ENCODE data around the gene CELA2A. TPM values are rescaled to one million over a fixed set of nuclear protein-coding genes. Genes with fewer than 3 reads are reported as not detected.

CELA2A gene
- total RNA-seq, 3 donors from 2014 or later (not counting 1 experiment from before 2014, with no cell fraction given) = not detected

DNA sequence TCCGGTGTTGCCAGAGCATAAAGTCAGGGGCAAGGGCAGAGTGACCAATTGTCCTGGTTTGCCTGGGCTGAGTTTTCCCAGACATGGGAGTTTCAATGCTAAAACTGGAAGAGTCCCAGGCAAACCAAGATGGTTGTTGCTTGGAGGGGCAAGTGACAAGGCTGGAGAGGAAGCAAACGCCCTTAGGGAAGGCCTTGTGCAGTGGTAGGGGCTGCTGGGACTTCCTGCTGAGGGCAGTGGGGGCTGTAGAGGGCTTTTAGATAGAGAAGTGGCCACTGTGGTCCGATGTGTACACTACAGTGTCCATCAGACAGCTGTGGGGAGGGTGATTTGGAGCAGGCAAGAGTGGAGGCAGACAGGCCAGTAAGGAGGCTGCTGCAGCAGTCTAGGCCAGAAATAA is 7.0 kb upstream of the CELA2A start:
- Histone ChIP-seq H3K27me3 (ENCODE audit: control insufficient read depth, insufficient read depth, low read length) (peaks cover 10% of the 10 kb centered on the region), H3K4me3 (ENCODE audit: low read length) (no peak overlapping the region), H3K36me3 (ENCODE audit: control insufficient read depth, insufficient read depth, low read length) (no peaks in the 10 kb centered on the region), H3K4me1 (ENCODE audit: control insufficient read depth, insufficient read depth, low read length) (peaks cover 15% of the 10 kb centered on the region), H3K27ac (ENCODE audit: low read length) (no peak overlapping the region), H3K9me3 (ENCODE audit: control insufficient read depth, insufficient read depth, low read length) (no peaks in the 10 kb centered on the region)
- DNase-seq (no peak), ATAC-seq (no peak)
- no peaks in the 10 kb centered on the region for H3K36me3 Mint-ChIP-seq
- H3K27ac Mint-ChIP-seq = peak overlapping the region in 1 of 2 donors; percentile 41
- peaks cover 13 to 14% of the 10 kb centered on the region in 2 donors for H3K4me1 Mint-ChIP-seq
- TF ChIP-seq, protein P1, sequence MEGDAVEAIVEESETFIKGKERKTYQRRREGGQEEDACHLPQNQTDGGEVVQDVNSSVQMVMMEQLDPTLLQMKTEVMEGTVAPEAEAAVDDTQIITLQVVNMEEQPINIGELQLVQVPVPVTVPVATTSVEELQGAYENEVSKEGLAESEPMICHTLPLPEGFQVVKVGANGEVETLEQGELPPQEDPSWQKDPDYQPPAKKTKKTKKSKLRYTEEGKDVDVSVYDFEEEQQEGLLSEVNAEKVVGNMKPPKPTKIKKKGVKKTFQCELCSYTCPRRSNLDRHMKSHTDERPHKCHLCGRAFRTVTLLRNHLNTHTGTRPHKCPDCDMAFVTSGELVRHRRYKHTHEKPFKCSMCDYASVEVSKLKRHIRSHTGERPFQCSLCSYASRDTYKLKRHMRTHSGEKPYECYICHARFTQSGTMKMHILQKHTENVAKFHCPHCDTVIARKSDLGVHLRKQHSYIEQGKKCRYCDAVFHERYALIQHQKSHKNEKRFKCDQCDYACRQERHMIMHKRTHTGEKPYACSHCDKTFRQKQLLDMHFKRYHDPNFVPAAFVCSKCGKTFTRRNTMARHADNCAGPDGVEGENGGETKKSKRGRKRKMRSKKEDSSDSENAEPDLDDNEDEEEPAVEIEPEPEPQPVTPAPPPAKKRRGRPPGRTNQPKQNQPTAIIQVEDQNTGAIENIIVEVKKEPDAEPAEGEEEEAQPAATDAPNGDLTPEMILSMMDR (IDR thresholded peaks at IDR 0.05) = no peak
- no peaks in the 10 kb centered on the region for H3K9me3 Mint-ChIP-seq
- intact Hi-C loops (cut with micrococcal nuclease) = no loop called here
- H3K27me3 Mint-ChIP-seq (ENCODE audit: low read depth in 2 of 2) = peaks cover 13 to 24% of the 10 kb centered on the region in 2 donors
- WGBS (ENCODE audit: insufficient coverage) = 72% methylated on average over 3 of the region's 3 CpGs
- no peak overlapping the region for H3K4me3 Mint-ChIP-seq

DNA sequence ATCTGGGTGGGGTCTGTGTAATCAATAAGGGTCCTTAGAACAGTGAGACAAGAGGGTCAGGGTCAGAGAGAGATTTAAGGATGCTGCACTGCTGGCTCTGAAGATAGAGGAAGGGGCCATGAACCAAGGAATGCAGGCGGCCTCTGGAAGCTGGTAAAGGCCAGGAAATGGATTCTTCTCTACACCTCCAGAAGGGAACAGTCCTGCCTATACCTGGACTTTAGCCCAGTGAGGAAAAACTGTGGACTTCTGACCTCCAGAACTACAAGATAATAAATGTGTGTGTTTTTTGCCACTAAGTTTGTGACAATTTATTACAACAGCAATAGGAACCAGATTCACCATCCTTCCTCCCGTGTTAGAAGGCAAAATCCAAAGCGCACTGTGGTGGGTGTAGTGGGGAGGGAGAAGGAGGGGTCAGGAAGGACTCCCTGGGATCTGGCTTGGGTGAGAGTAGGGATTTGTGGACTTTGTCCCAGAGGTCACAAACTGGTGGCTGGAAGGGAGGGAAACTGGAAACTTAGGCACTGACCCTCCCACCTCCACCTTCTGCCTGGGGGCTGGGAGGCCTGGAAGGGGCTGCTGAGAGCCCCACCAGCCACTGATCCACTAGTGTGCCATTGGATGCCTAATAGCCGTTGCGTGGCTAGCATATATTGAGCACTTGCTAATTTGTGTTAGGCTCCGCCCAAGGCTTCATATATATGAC is 5.4 kb upstream of the CELA2A start:
- no peak for DNase-seq
- H3K36me3 ChIP-seq (ENCODE audit: control insufficient read depth, insufficient read depth, low read length) = no peaks in the 10 kb centered on the region
- TF ChIP-seq, protein P1 (IDR thresholded peaks at IDR 0.05) = no peak
- no peak overlapping the region for H3K4me3 Mint-ChIP-seq
- ATAC-seq = no peak
- intact Hi-C loops (cut with micrococcal nuclease) = no loop called here
- no peak overlapping the region for H3K4me3 ChIP-seq (ENCODE audit: low read length)
- H3K36me3 Mint-ChIP-seq = no peaks in the 10 kb centered on the region
- peaks cover 0 to under 1% of the 10 kb centered on the region in 2 donors for H3K4me1 Mint-ChIP-seq
- H3K27ac ChIP-seq (ENCODE audit: low read length) = no peak overlapping the region
- no peaks in the 10 kb centered on the region for H3K9me3 ChIP-seq (ENCODE audit: control insufficient read depth, insufficient read depth, low read length)
- H3K27me3 Mint-ChIP-seq (ENCODE audit: low read depth in 2 of 2) = peaks cover 6 to 18% of the 10 kb centered on the region in 2 donors
- H3K27me3 ChIP-seq (ENCODE audit: control insufficient read depth, insufficient read depth, low read length) = peaks cover 9% of the 10 kb centered on the region
- H3K4me1 ChIP-seq (ENCODE audit: control insufficient read depth, insufficient read depth, low read length) = peaks cover 3% of the 10 kb centered on the region
- WGBS (ENCODE audit: insufficient coverage) = 90% methylated on average over 4 of the region's 6 CpGs
- H3K9me3 Mint-ChIP-seq = no peaks in the 10 kb centered on the region
- H3K27ac Mint-ChIP-seq = no peak overlapping the region

DNA sequence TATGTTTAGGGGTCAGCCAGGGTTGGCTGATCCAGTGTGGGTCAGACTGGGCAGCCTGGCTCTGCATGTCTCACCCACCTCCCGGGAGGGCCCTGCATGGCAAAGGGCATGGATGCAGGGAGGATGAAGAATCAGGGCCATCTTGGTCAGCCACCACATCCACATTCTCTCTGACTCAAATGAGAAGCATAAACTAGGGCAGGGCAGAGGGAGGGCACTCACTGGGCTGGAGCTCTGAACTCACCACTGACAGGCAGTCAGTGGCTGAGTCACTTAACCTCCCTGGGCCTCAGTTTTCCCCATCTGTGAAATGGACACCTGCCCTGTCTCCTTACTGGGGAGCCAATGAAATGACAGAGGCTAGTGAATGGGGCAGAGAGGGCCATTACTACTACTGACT is 4.3 kb upstream of the CELA2A start:
- TF ChIP-seq, protein P1 (IDR thresholded peaks at IDR 0.05) = no peak
- H3K36me3 Mint-ChIP-seq = no peaks in the 10 kb centered on the region
- no peaks in the 10 kb centered on the region for H3K27me3 ChIP-seq (ENCODE audit: control insufficient read depth, insufficient read depth, low read length)
- no peaks in the 10 kb centered on the region for H3K4me1 ChIP-seq (ENCODE audit: control insufficient read depth, insufficient read depth, low read length)
- DNase-seq (no peak), ATAC-seq (no peak)
- H3K27ac Mint-ChIP-seq = no peak overlapping the region
- H3K36me3 ChIP-seq (ENCODE audit: control insufficient read depth, insufficient read depth, low read length) = no peaks in the 10 kb centered on the region
- no peaks in the 10 kb centered on the region for H3K9me3 ChIP-seq (ENCODE audit: control insufficient read depth, insufficient read depth, low read length)
- 100% methylated on average over 1 of the region's 1 CpG for WGBS (ENCODE audit: insufficient coverage)
- no peaks in the 10 kb centered on the region for H3K9me3 Mint-ChIP-seq
- no peak overlapping the region for H3K4me3 Mint-ChIP-seq
- peaks cover 6 to 12% of the 10 kb centered on the region in 2 donors for H3K27me3 Mint-ChIP-seq (ENCODE audit: low read depth in 2 of 2)
- intact Hi-C loops (cut with micrococcal nuclease) = no loop called here
- H3K27ac ChIP-seq (ENCODE audit: low read length) = no peak overlapping the region
- H3K4me1 Mint-ChIP-seq = no peaks in the 10 kb centered on the region
- no peak overlapping the region for H3K4me3 ChIP-seq (ENCODE audit: low read length)
